HFFc6 (cell line): ENCODE data around the gene TACR1. TPM values are rescaled to one million over a fixed set of nuclear protein-coding genes. Genes with fewer than 3 reads are reported as not detected.
A peak's percentile ranks its signal among the peaks of the same experiment; 100 is the strongest.
"Not testable (repeated sequence)": the region's sequence is repeated elsewhere in the genome, so short reads cannot be mapped to it uniquely, and the experiment has no call there.

Source experiments
- DNase-seq: peaks from one replicate; pipeline ENCODE4 v3.0.0-alpha.2; 2018
- H3K27ac Mint-ChIP-seq: 2 replicates; pipeline ENCODE4 v1.8.0; 2020; ENCODE audit warnings: mild to moderate bottlenecking, mixed read lengths
- H3K27me3 Mint-ChIP-seq: 2 replicates; pipeline ENCODE4 v1.8.0; 2021; ENCODE audit warnings: mild to moderate bottlenecking, moderate library complexity, mixed read lengths; ENCODE audit not compliant: insufficient read depth
- H3K36me3 Mint-ChIP-seq: 2 replicates; pipeline ENCODE4 v1.8.0; 2021; ENCODE audit warnings: low read depth, mixed read lengths
- H3K4me1 Mint-ChIP-seq: 2 replicates; pipeline ENCODE4 v1.8.0; 2020; ENCODE audit warnings: low read depth, mixed read lengths
- H3K4me3 Mint-ChIP-seq: 2 replicates; pipeline ENCODE4 v1.8.0; 2020; ENCODE audit warnings: mild to moderate bottlenecking, moderate library complexity, mixed read lengths
- H3K9me3 Mint-ChIP-seq: 2 replicates; pipeline ENCODE4 v1.8.0; 2020; ENCODE audit warnings: mild to moderate bottlenecking, mixed read lengths
- total RNA-seq, 6 experiments: library from RNA; stranded (reverse); fragmentation: NEBNext Ultra II Directional; extraction: Animal tissue kit (Norgen Biotek cat#: 25700); gene quantifications; 2 replicates in 1 of 6; 3 replicates in 5 of 6; pipeline ENCODE4 v1.2.3, GENCODE V29; 2021
- TF ChIP-seq, protein P1 (sequence below): fragments of 200-600 bp; sonication (generic); IDR thresholded peaks from 2 replicates; pipeline ENCODE4 v1.5.0; 2021; ENCODE audit warnings: antibody characterized with exemption, mild to moderate bottlenecking

TACR1 gene
- total RNA-seq, 6 experiments from 2014 or later: 0.10 to 0.18 (median 0.17) TPM; not detected in 1

- Mint-ChIP-seq H3K9me3 (0 out of 2 replicates have a peak, but pooled peaks cover 4% of the 10 kb centered on the region), H3K4me3 (no peak overlapping the region), H3K4me1 (peaks cover 12% of the 10 kb centered on the region), H3K36me3 (no peaks in the 10 kb centered on the region), H3K27me3 (no peaks in the 10 kb centered on the region; the same call in 1 of the 2 replicates), H3K27ac (no peak overlapping the region)
- peak; percentile 30 for DNase-seq
- TF ChIP-seq, protein P1, sequence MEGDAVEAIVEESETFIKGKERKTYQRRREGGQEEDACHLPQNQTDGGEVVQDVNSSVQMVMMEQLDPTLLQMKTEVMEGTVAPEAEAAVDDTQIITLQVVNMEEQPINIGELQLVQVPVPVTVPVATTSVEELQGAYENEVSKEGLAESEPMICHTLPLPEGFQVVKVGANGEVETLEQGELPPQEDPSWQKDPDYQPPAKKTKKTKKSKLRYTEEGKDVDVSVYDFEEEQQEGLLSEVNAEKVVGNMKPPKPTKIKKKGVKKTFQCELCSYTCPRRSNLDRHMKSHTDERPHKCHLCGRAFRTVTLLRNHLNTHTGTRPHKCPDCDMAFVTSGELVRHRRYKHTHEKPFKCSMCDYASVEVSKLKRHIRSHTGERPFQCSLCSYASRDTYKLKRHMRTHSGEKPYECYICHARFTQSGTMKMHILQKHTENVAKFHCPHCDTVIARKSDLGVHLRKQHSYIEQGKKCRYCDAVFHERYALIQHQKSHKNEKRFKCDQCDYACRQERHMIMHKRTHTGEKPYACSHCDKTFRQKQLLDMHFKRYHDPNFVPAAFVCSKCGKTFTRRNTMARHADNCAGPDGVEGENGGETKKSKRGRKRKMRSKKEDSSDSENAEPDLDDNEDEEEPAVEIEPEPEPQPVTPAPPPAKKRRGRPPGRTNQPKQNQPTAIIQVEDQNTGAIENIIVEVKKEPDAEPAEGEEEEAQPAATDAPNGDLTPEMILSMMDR: no peak
Measured at GRCh38 chr2:75155115-75155514, 44.2 kb downstream of the TACR1 start.

DNA sequence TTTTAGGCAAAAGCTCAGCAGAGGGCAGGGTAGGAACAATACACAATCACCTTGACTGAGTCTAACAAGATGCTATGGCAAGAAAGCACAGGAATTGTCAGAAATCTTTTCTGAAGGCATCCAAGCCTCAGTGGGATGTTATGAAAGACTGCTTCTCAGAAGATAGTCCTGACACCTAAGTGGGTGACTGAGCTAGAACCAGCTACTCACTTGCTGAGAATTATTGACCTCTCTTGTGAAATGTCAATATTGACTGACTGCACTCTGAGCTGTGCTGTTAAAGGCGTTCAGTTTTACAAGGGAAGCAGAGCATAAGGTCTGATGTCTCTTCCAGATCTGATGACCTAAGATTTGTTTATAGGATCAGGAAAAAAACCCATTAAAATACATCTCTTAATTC is 46.1 kb downstream of the TACR1 start:
- Mint-ChIP-seq H3K9me3 (peaks cover 4% of the 10 kb centered on the region; the same call in 1 of the 2 replicates), H3K4me3 (no peak overlapping the region), H3K36me3 (0 out of 2 replicates have a peak, but pooled peaks cover 6% of the 10 kb centered on the region), H3K4me1 (peaks cover 12% of the 10 kb centered on the region), H3K27me3 (no peaks in the 10 kb centered on the region; the same call in 1 of the 2 replicates), H3K27ac (no peak overlapping the region)
- DNase-seq: no peak
- TF ChIP-seq, protein P1: no peak

GRCh38 chr2:75152243-75152642 is 47.1 kb downstream of the TACR1 start:
- not testable (repeated sequence) for H3K27me3 Mint-ChIP-seq, H3K27ac Mint-ChIP-seq, DNase-seq, H3K9me3 Mint-ChIP-seq, H3K4me3 Mint-ChIP-seq, H3K36me3 Mint-ChIP-seq
- H3K4me1 Mint-ChIP-seq: peaks cover 17% of the 10 kb centered on the region

DNA sequence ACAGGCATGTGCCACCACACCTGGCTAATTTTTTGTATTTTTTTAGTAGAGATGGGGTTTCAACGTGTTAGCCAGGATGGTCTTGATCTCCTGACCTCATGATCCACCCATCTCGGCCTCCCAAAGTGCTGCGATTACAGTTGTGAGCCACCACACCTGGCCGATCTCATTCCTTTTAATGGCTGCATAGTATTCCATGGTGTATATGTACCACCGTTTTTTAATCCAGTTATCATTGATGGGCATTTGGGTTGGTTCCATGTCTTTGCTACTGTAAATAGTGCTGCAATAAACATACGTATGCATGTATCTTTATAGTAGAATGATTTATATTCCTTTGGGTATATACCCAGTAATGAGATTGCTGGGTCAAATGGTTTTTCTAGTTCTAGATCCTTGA is 51.4 kb downstream of the TACR1 start:
- H3K4me3 Mint-ChIP-seq, H3K27me3 Mint-ChIP-seq, H3K36me3 Mint-ChIP-seq, H3K27ac Mint-ChIP-seq, DNase-seq, H3K9me3 Mint-ChIP-seq: not testable (repeated sequence)
- peaks cover 23% of the 10 kb centered on the region for H3K4me1 Mint-ChIP-seq

DNA sequence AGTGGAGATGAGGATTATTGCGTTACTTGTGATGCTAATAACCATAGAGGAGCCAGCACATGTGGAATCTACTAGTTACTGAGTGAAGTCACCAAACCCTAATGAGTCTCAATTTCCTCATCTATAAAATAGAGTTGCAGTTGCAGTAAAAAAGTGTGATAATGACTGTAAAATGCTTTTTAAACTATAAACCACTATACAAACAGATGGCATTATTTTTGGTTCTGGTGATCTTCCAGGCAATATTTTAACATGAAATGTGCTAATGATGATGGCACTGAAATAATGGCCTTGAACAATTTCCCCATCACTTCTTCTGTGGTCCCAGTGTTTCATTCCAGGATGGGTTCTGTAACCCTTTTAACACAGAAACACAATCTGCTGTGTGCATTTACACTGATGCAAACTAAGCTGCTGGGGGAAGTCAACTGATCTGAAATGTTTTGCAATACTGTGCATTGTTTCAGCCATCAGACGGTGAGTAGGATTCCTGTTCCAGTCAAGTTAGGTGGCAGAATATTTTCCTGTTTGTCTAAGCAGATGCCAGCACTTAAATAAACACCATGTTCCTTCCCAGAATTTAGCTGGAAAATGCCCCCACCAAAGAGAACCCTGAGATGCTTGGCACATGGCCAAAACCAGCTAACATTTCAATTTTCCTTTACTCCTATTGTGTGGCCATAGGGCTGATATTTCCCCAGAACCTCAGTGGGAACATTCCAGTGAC is 52.6 kb downstream of the TACR1 start:
- DNase-seq: no peak
- TF ChIP-seq, protein P1: no peak
- peaks cover 4% of the 10 kb centered on the region; the same call in 1 of the 2 replicates for H3K9me3 Mint-ChIP-seq
- 0 out of 2 replicates have a peak, but pooled peaks cover 6% of the 10 kb centered on the region for H3K36me3 Mint-ChIP-seq
- H3K27ac Mint-ChIP-seq: no peak overlapping the region
- peaks cover 8% of the 10 kb centered on the region for H3K27me3 Mint-ChIP-seq
- peaks cover 23% of the 10 kb centered on the region for H3K4me1 Mint-ChIP-seq
- no peak overlapping the region for H3K4me3 Mint-ChIP-seq

GRCh38 chr2:75146221-75146605 is 53.1 kb downstream of the TACR1 start:
- not testable (repeated sequence) for H3K36me3 Mint-ChIP-seq, H3K27ac Mint-ChIP-seq, DNase-seq, H3K4me3 Mint-ChIP-seq, H3K9me3 Mint-ChIP-seq, H3K27me3 Mint-ChIP-seq
- peaks cover 23% of the 10 kb centered on the region for H3K4me1 Mint-ChIP-seq

DNA sequence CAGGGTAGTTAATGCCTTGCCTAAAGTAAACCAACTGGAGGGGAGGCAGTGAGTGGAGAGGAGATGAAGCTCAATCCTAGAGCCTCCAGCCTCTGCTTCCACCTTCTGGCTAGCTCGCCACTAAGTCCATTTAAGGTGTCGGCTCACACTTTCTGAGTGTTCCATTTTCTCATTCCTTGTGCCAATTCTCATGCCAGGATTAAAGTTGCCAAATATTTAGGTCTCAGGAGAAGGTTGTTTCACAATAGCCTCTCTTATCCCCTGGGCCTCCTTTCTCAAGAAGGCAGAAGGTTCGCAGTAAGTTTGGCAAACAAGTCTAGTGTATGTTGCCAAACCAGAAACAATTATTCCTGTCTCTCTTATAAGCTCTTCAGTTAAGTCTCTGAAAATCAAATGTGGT is 57.2 kb downstream of the TACR1 start:
- TF ChIP-seq, protein P1: no peak

More for the DNA sequence above, 57.2 kb downstream of the TACR1 start:
- Mint-ChIP-seq H3K36me3 (no peaks in the 10 kb centered on the region), H3K27me3 (peaks cover 15% of the 10 kb centered on the region), H3K27ac (no peak overlapping the region), H3K4me1 (peaks cover 16% of the 10 kb centered on the region), H3K4me3 (no peak overlapping the region), H3K9me3 (no peaks in the 10 kb centered on the region)
- no peak for DNase-seq
